OCI-LY3 (cell line): ENCODE measurements around the gene ZBED5.
A peak's percentile ranks its signal among the peaks of the same experiment; 100 is the strongest.

Experiments used
- CTCF ChIP-seq: fragments of 200-600, 300-600 bp; sonication (generic); IDR thresholded peaks from 2 replicates; pipeline ENCODE4 v1.5.1; 2014; ENCODE audit warnings: antibody characterized with exemption, low read length, low read depth
- EZH2phosphoT487 ChIP-seq: fragments of 200-600 bp; shearing (Covaris generic); IDR thresholded peaks from 2 replicates; pipeline ENCODE4 v1.6.1; 2018; ENCODE audit warnings: antibody characterized with exemption, mixed run types, low read depth

GRCh38 chr11:10906521-10906920 lies 48.7 kb upstream of the ZBED5 start:
- TF ChIP-seq CTCF = peak; percentile 35
- TF ChIP-seq EZH2phosphoT487 = no peak
